GM12878 (cell line): ENCODE data around the gene CFAP141. TPM values are rescaled to one million over a fixed set of nuclear protein-coding genes. Genes with fewer than 3 reads are reported as not detected.
A peak's percentile ranks its signal among the peaks of the same experiment; 100 is the strongest.

Experiments
- ATAC-seq: fragments of 200-7000 bp; cut with Tn5 transposase; 3 replicates; pipeline ENCODE4 v1.9.1; 2020; ENCODE audit warnings: mild to moderate bottlenecking, moderate library complexity
- BruUV-seq: library from RNA; stranded (reverse); fragments of 400-500 nt; replicated peaks from 2 replicates; lab custom pipeline; 2021; lab: Mats Ljungman, UMichigan
- CTCF ChIA-PET: fragments of 300-600 bp; sonication (Branson Sonifier 250); formaldehyde crosslinking; extraction: SDS; loops from one replicate; lab custom pipeline; 2021; ENCODE audit warnings: inconsistent platforms; lab: Yijun Ruan, JAX
- POLR2A ChIA-PET: fragments of 350-600 bp; formaldehyde crosslinking; extraction: SDS; loops from one replicate; lab custom pipeline; 2021; ENCODE audit warnings: inconsistent platforms; lab: Charles Lee
- RAD21 ChIA-PET: fragments of 300-600 bp; sonication (Branson Sonifier 250); formaldehyde crosslinking; loops from one replicate; lab custom pipeline; 2023; ENCODE audit warnings: antibody characterized with exemption; ENCODE audit not compliant: unreplicated experiment; lab: Charles Lee
- SMC1A ChIA-PET: fragments of 300-600 bp; sonication (Branson Sonifier 250); formaldehyde crosslinking; loops from one replicate; lab custom pipeline; 2023; ENCODE audit not compliant: unreplicated experiment, uncharacterized antibody; lab: Charles Lee
- DNase-seq: peaks from one replicate; pipeline ENCODE4 v3.0.0-alpha.2; 2011; ENCODE audit warnings: low read depth, low spot score
- FAIRE-seq: peaks from 3 replicates; lab custom pipeline; 2011; peaks lifted over from hg19 to GRCh38; lab: Jason Lieb, UNC
- H2AFZ ChIP-seq: 2 replicates; pipeline ENCODE4 v1.6.0; 2011; ENCODE audit warnings: low read depth, low read length, control low read depth; ENCODE audit not compliant: control insufficient read depth
- H3K27ac ChIP-seq: 2 replicates; pipeline ENCODE4 v1.5.1; 2011; ENCODE audit warnings: control low read depth; ENCODE audit not compliant: control insufficient read depth, insufficient read depth
- H3K27me3 ChIP-seq, 2 experiments: replicated peaks in 1 of 2; 2 replicates each; pipeline versions ENCODE4 v1.6.0 to v1.6.1; 2011; ENCODE audit warnings: low read length in 1 of 2; ENCODE audit not compliant: control insufficient read depth in 2 of 2, insufficient read depth in 2 of 2
- H3K36me3 ChIP-seq, 2 experiments: 2 replicates each; pipeline ENCODE4 v1.5.1; 2011; ENCODE audit warnings: low read length in 1 of 2; ENCODE audit not compliant: control insufficient read depth in 2 of 2, insufficient read depth in 2 of 2
- H3K4me1 ChIP-seq: 2 replicates; pipeline ENCODE4 v1.6.1; 2011; ENCODE audit warnings: mild to moderate bottlenecking, low read length, moderate library complexity, mixed read lengths; ENCODE audit not compliant: control insufficient read depth, insufficient read depth
- H3K4me2 ChIP-seq: 2 replicates; pipeline ENCODE4 v1.6.0; 2011; ENCODE audit warnings: control low read depth; ENCODE audit not compliant: control insufficient read depth, insufficient read depth
- H3K4me3 ChIP-seq: fragments of 200-600 bp; sonication (generic); 2 replicates; pipeline ENCODE4 v1.5.1; 2016
- H3K79me2 ChIP-seq: 2 replicates; pipeline ENCODE4 v1.6.0; 2011; ENCODE audit warnings: low read length; ENCODE audit not compliant: control insufficient read depth, insufficient read depth
- H3K9ac ChIP-seq: 2 replicates; pipeline ENCODE4 v1.8.0; 2011; ENCODE audit warnings: low read length, control low read depth, mixed read lengths; ENCODE audit not compliant: control insufficient read depth, insufficient read depth
- H3K9me3 ChIP-seq: replicated peaks from 3 replicates; pipeline ENCODE4 v1.5.1; 2011; ENCODE audit warnings: mild to moderate bottlenecking, low read length; ENCODE audit not compliant: control insufficient read depth, insufficient read depth
- H4K20me1 ChIP-seq: 2 replicates; pipeline ENCODE4 v1.6.0; 2011; ENCODE audit not compliant: control insufficient read depth, insufficient read depth
- BCL11A ChIP-seq: IDR thresholded peaks from 2 replicates; pipeline ENCODE4 v1.6.1; 2011; ENCODE audit warnings: low read depth, low read length
- CUX1 ChIP-seq: IDR thresholded peaks from 2 replicates; pipeline ENCODE4 v1.6.1; 2012; ENCODE audit warnings: improper control_type of control experiment, low read depth, low read length; ENCODE audit not compliant: insufficient replicate concordance
- E2F8 ChIP-seq: fragments of 450-650 bp; IDR thresholded peaks from 2 replicates; pipeline ENCODE4 v1.6.1; 2018; ENCODE audit warnings: mild to moderate bottlenecking, low read depth, moderate library complexity; ENCODE audit not compliant: partially characterized antibody
- MEF2A ChIP-seq: IDR thresholded peaks from 2 replicates; pipeline ENCODE4 v1.6.1; 2011; ENCODE audit warnings: low read depth, mild to moderate bottlenecking, low read length, moderate library complexity; ENCODE audit not compliant: insufficient read depth
- MEF2B ChIP-seq: fragments of 450-650 bp; IDR thresholded peaks from 2 replicates; pipeline ENCODE4 v1.6.1; 2018; ENCODE audit warnings: mild to moderate bottlenecking, moderate library complexity; ENCODE audit not compliant: partially characterized antibody, poor library complexity, severe bottlenecking
- NBN ChIP-seq: fragments of 450-650 bp; IDR thresholded peaks from 2 replicates; pipeline ENCODE4 v1.6.1; 2016
- NKRF ChIP-seq: fragments of 450-650 bp; conservative IDR thresholded peaks from 2 replicates; pipeline ENCODE4 v1.6.1; 2017; ENCODE audit warnings: mild to moderate bottlenecking, moderate library complexity
- RB1 ChIP-seq: fragments of 450-650 bp; formaldehyde crosslinking; IDR thresholded peaks from 2 replicates; pipeline ENCODE4 v1.6.1; 2017; ENCODE audit warnings: mild to moderate bottlenecking, borderline replicate concordance
- RUNX3 ChIP-seq: IDR thresholded peaks from 2 replicates; pipeline ENCODE4 v1.6.1; 2012; ENCODE audit warnings: low read length, inconsistent platforms
- SMAD1 ChIP-seq: fragments of 450-650 bp; IDR thresholded peaks from 2 replicates; pipeline ENCODE4 v1.6.1; 2018; ENCODE audit warnings: mild to moderate bottlenecking, low read depth; ENCODE audit not compliant: partially characterized antibody
- SMAD5 ChIP-seq: IDR thresholded peaks from 2 replicates; pipeline ENCODE4 v1.6.1; 2016; ENCODE audit warnings: antibody characterized with exemption, low read depth
- STAT1 ChIP-seq: fragments of 450-650 bp; conservative IDR thresholded peaks from 2 replicates; pipeline ENCODE4 v1.6.1; 2014; ENCODE audit warnings: antibody characterized with exemption, mild to moderate bottlenecking
- WGBS: methylation state at CpG from one replicate; pipeline ENCODE4 v1.1.6; 2016; ENCODE audit warnings: low lambda C conversion rate; ENCODE audit not compliant: insufficient replicate concordance, insufficient coverage; ENCODE audit errors: missing lambda C conversion rate; 5-methylcytosine and 5-hydroxymethylcytosine counted together
- in situ Hi-C: fragments of 300-500 bp; cut with MboI; formaldehyde crosslinking; loops from 9 replicates; pipeline ENCODE4 v1.14.3; 2018; ENCODE audit warnings: mixed read lengths
- intact Hi-C: fragments of 100-400 bp; cut with micrococcal nuclease; formaldehyde crosslinking; loops from one replicate; pipeline ENCODE4 v1.14.2; 2022; ENCODE audit not compliant: unreplicated experiment
- polyA plus RNA-seq, 11 experiments: library from polyadenylated mRNA; depleted of rRNA in 4 of 11; unstranded in 6 of 11; stranded (reverse) in 5 of 11; fragments of >200 nt; fragmentation: Nextera tagmentation in 4 of 11; fragmentation: Illumina TruSeq in 1 of 11; extraction: Ambion mirVana in 4 of 11; extraction: Trizol in 1 of 11; gene quantifications; 1 replicate in 1 of 11; 2 replicates in 10 of 11; pipeline versions ENCODE4 v1.2.1 to v1.2.3, GENCODE V29; 2011 to 2016; ENCODE audit warnings: inconsistent platforms in 2 of 11, missing spikeins in 2 of 11, low read depth in 1 of 11
- total RNA-seq, 4 experiments: library from RNA; depleted of rRNA in 3 of 4; stranded (reverse); fragments of >200 nt in 3 of 4; fragmentation: Illumina TruSeq in 1 of 4; extraction: Trizol in 1 of 4; gene quantifications; 2 replicates each; pipeline versions ENCODE4 v1.2.1 to v1.2.3, GENCODE V29; 2013 to 2021

Gene CFAP141
- total and polyA plus RNA-seq, 10 of the 15 experiments (the other 5 are each of a cell fraction or from before 2014, with no cell fraction given): not detected

- WGBS: under 1% methylated on average over 34 of the region's 35 CpGs
- Histone ChIP-seq H3K9me3 (no peaks in the 10 kb centered on the region), H2AFZ (peak overlapping the region; percentile 55), H3K9ac (peak overlapping the region; percentile 96), H3K36me3 (peaks cover 0 to 19% of the 10 kb centered on the region in 2 experiments; a peak in 2 of 4 replicates), H3K4me2 (peak overlapping the region; percentile 91), H3K4me3 (peak overlapping the region; percentile 99), H3K79me2 (peaks cover 55% of the 10 kb centered on the region), H3K27ac (peak overlapping the region; percentile 94), H3K27me3 (no peaks in the 10 kb centered on the region), H3K4me1 (peaks cover 14% of the 10 kb centered on the region), H4K20me1 (peaks cover 31% of the 10 kb centered on the region)
- DNase-seq (peak; percentile 71), ATAC-seq (peak; percentile 77), FAIRE-seq (no peak)
- ChIA-PET RAD21 (interaction anchor here (1.4 to 3.3 kb wide), 2 partner anchors 24 to 152 kb away, joined by 6 to 30 read pairs; no protein-coding TSS in a partner anchor), POLR2A (interaction anchor here (0.5 to 3.9 kb wide), 11 partner anchors 14 to 283 kb away, joined by 3 to 20 read pairs (median 5); partner anchors contain the start of genes RPS27 and UBAP2L), CTCF (interaction anchor here (0.6 to 1.9 kb wide), 6 partner anchors 17 to 902 kb away, joined by 3 to 12 read pairs (median 4); no protein-coding TSS in a partner anchor), SMC1A (interaction anchor here (0.7 to 4.1 kb wide), 6 partner anchors 24 to 192 kb away, joined by 3 to 22 read pairs (median 3); no protein-coding TSS in a partner anchor)
- BruUV-seq: no TSS peak
- intact Hi-C loops: loop anchor here (2.0 to 5.0 kb wide), 2 partner anchors 38 to 190 kb away; partner anchors contain the start of genes RPS27 and UBAP2L
- in situ Hi-C loops: loop anchor here (10.0 kb wide), 1 partner anchor 152 kb away; no protein-coding TSS in a partner anchor
- TF ChIP-seq RB1 (no peak), RUNX3 (peak; percentile 54; the same call in 1 of the 2 replicates), CUX1 (no peak), NBN (peak; percentile 86; the same call in 1 of the 2 replicates), SMAD1 (peak; percentile 12), MEF2A (no peak), BCL11A (no peak; the same call in 1 of the 2 replicates), MEF2B (peak; percentile 29), SMAD5 (0 out of 2 replicates have a peak, but pooled peaks have one; percentile 62), E2F8 (no peak), NKRF (peak; percentile 66), STAT1 (no peak)
Measured at GRCh38 chr1:154182344-154183045, 23.6 kb downstream of the CFAP141 start.
